GM19043 (cell line): ENCODE measurements around the gene CEP43.
A peak's percentile ranks its signal among the peaks of the same experiment; 100 is the strongest.

Source experiments
- ATAC-seq: cut with Tn5 transposase; IDR thresholded peaks from one replicate; pipeline ENCODE4 v1.9.1; 2021; ENCODE audit warnings: low read depth; ENCODE audit not compliant: unreplicated experiment

CEP43 gene

GRCh38 chr6:166960609-166960978, 38.6 kb upstream of the CEP43 start:
- no peak for ATAC-seq

- ATAC-seq = no peak
These were observed 32.9 kb upstream of the CEP43 start for GRCh38 chr6:166966268-166966667.

GRCh38 chr6:166969390-166970002, 29.7 kb upstream of the CEP43 start:
- no peak for ATAC-seq

GRCh38 chr6:166970091-166970490, 29.1 kb upstream of the CEP43 start:
- ATAC-seq = no peak

- ATAC-seq = no peak
These were observed 28.4 kb upstream of the CEP43 start for GRCh38 chr6:166970776-166971175.

- no peak for ATAC-seq
These were observed 27.9 kb upstream of the CEP43 start for GRCh38 chr6:166971271-166971670.

GRCh38 chr6:166972101-166972500, 27.1 kb upstream of the CEP43 start:
- no peak for ATAC-seq

- ATAC-seq = no peak
These were observed 22.6 kb upstream of the CEP43 start for GRCh38 chr6:166976636-166977035.

GRCh38 chr6:166977621-166978525, 21.3 kb upstream of the CEP43 start:
- ATAC-seq = no peak

GRCh38 chr6:166980738-166981137, 18.5 kb upstream of the CEP43 start:
- ATAC-seq = no peak

- no peak for ATAC-seq
These were observed 11.7 kb upstream of the CEP43 start for GRCh38 chr6:166987448-166987847.

GRCh38 chr6:166987930-166988329, 11.3 kb upstream of the CEP43 start:
- ATAC-seq = no peak

- ATAC-seq = no peak
These were observed 10.5 kb upstream of the CEP43 start for GRCh38 chr6:166988674-166989201.

- ATAC-seq = peak; percentile 65
These were observed 9.7 kb upstream of the CEP43 start for GRCh38 chr6:166989427-166990032.

- no peak for ATAC-seq
These were observed 2.8 kb upstream of the CEP43 start for GRCh38 chr6:166996406-166996805.

GRCh38 chr6:166997348-166997747, 1.8 kb upstream of the CEP43 start:
- ATAC-seq = no peak

- peak; percentile 22 for ATAC-seq
These were observed 1.4 kb upstream of the CEP43 start for GRCh38 chr6:166997768-166998255.

GRCh38 chr6:166998256-166999144, 697 bp upstream of the CEP43 start:
- peak; percentile 2 for ATAC-seq

GRCh38 chr6:166999884-167000253, 672 bp downstream of the CEP43 start:
- no peak for ATAC-seq

GRCh38 chr6:167000759-167001158, 1.6 kb downstream of the CEP43 start:
- ATAC-seq = no peak
